Spleen (tissue), 7 donors: ENCODE measurements around the gene PRUNE2.

ENCODE experiments used
- POLR2A ChIP-seq, 3 donors: fragments of 450-650 bp; IDR thresholded peaks; one replicate each; pipeline ENCODE4 v1.5.1; 2017; ENCODE audit warnings: antibody characterized with exemption in 3 of 3, mild to moderate bottlenecking in 1 of 3
- TF ChIP-seq, protein P1 (sequence below), 11 experiments: fragments of 200-600 bp in 7 of 11; fragments of 450-650 bp in 4 of 11; sonication (generic) in 4 of 11; IDR thresholded peaks in 8 of 11; conservative IDR thresholded peaks in 3 of 11; 1 replicate in 7 of 11; 2 replicates in 4 of 11; pipeline versions ENCODE4 v1.4.0 to v1.8.0; 2016 to 2021; ENCODE audit warnings: antibody characterized with exemption in 11 of 11, inconsistent platforms in 4 of 11, mild to moderate bottlenecking in 1 of 11
- donor health status: DM: no; HTN: no; CAD: no; lungs with moderate emphysema.
- donor health status: DM: no; HTN: no; CAD: no.
- donor health status: DM: no; HTN: no; CAD: no.

- TF ChIP-seq, protein P1, sequence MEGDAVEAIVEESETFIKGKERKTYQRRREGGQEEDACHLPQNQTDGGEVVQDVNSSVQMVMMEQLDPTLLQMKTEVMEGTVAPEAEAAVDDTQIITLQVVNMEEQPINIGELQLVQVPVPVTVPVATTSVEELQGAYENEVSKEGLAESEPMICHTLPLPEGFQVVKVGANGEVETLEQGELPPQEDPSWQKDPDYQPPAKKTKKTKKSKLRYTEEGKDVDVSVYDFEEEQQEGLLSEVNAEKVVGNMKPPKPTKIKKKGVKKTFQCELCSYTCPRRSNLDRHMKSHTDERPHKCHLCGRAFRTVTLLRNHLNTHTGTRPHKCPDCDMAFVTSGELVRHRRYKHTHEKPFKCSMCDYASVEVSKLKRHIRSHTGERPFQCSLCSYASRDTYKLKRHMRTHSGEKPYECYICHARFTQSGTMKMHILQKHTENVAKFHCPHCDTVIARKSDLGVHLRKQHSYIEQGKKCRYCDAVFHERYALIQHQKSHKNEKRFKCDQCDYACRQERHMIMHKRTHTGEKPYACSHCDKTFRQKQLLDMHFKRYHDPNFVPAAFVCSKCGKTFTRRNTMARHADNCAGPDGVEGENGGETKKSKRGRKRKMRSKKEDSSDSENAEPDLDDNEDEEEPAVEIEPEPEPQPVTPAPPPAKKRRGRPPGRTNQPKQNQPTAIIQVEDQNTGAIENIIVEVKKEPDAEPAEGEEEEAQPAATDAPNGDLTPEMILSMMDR (IDR thresholded peaks at IDR 0.05 in 8 of 11, conservative IDR thresholded peaks at IDR 0.05 in 3 of 11), result no peak
- TF ChIP-seq POLR2A (IDR thresholded peaks at IDR 0.05), result no peak
Measured at GRCh38 chr9:76581731-76582130, 324.2 kb downstream of the PRUNE2 start.
